Suprapubic skin (tissue), 4 donors: ENCODE measurements around the gene CAMTA1. TPM values are rescaled to one million over a fixed set of nuclear protein-coding genes. Genes with fewer than 3 reads are reported as not detected.

ENCODE experiments used
- DNase-seq, 2 donors: peaks; one replicate each; pipeline ENCODE4 v3.0.0-alpha.2; 2019; ENCODE audit warnings: low spot score in 2 of 2
- H3K27ac ChIP-seq: fragments of 200-600 bp; sonication (generic); one replicate; pipeline ENCODE4 v1.5.1; 2019
- H3K27me3 ChIP-seq: fragments of 200-600 bp; sonication (generic); one replicate; pipeline ENCODE4 v1.5.1; 2019
- H3K36me3 ChIP-seq: fragments of 200-600 bp; sonication (generic); one replicate; pipeline ENCODE4 v1.5.1; 2019
- H3K4me1 ChIP-seq: fragments of 200-600 bp; sonication (generic); one replicate; pipeline ENCODE4 v1.5.1; 2019
- H3K4me3 ChIP-seq: fragments of 200-600 bp; sonication (generic); one replicate; pipeline ENCODE4 v1.5.1; 2019; ENCODE audit warnings: mild to moderate bottlenecking
- H3K9me3 ChIP-seq: fragments of 200-600 bp; sonication (generic); one replicate; pipeline ENCODE4 v1.5.1; 2019
- EP300 ChIP-seq: sonication (generic); formaldehyde crosslinking; IDR thresholded peaks from one replicate; pipeline ENCODE4 v1.6.1; 2017; ENCODE audit warnings: antibody characterized with exemption
- POLR2A ChIP-seq, 2 donors: fragments of 450-650 bp; IDR thresholded peaks; one replicate each; pipeline ENCODE4 v1.6.1; 2017; ENCODE audit warnings: antibody characterized with exemption in 2 of 2, mild to moderate bottlenecking in 2 of 2, moderate library complexity in 2 of 2
- POLR2AphosphoS5 ChIP-seq, 3 donors: sonication (generic); formaldehyde crosslinking; IDR thresholded peaks; one replicate each; pipeline ENCODE4 v1.6.1; 2017; ENCODE audit warnings: antibody characterized with exemption in 3 of 3
- WGBS: methylation state at CpG from one replicate; pipeline ENCODE4 v1.1.5; 2018; 5-methylcytosine and 5-hydroxymethylcytosine counted together
- total RNA-seq, 4 donors: library from RNA; depleted of rRNA; stranded (reverse); fragments of >200 nt; gene quantifications; one replicate each; pipeline ENCODE4 v1.1.0, GENCODE V29; 2016
- TF ChIP-seq, protein P1 (sequence below), 2 donors: fragments of 200-600 bp in 1 of 2; fragments of 450-650 bp in 1 of 2; sonication (generic) in 1 of 2; IDR thresholded peaks; one replicate each; pipeline ENCODE4 v1.5.1; 2016 to 2019; ENCODE audit warnings: antibody characterized with exemption in 2 of 2, mild to moderate bottlenecking in 1 of 2, moderate library complexity in 1 of 2

CAMTA1 gene
- total RNA-seq, 4 donors from 2014 or later = 40.4 to 54.1 (median 46.6) TPM

GRCh38 chr1:6785728-6786505, 663 bp downstream of the CAMTA1 start:
- peaks cover 29% of the 10 kb centered on the region for H3K4me1 ChIP-seq
- H3K27me3 ChIP-seq = no peaks in the 10 kb centered on the region
- TF ChIP-seq POLR2AphosphoS5 (IDR thresholded peaks at IDR 0.05) (no peak), POLR2A (IDR thresholded peaks at IDR 0.05) (no peak), EP300 (no peak)
- TF ChIP-seq, protein P1, sequence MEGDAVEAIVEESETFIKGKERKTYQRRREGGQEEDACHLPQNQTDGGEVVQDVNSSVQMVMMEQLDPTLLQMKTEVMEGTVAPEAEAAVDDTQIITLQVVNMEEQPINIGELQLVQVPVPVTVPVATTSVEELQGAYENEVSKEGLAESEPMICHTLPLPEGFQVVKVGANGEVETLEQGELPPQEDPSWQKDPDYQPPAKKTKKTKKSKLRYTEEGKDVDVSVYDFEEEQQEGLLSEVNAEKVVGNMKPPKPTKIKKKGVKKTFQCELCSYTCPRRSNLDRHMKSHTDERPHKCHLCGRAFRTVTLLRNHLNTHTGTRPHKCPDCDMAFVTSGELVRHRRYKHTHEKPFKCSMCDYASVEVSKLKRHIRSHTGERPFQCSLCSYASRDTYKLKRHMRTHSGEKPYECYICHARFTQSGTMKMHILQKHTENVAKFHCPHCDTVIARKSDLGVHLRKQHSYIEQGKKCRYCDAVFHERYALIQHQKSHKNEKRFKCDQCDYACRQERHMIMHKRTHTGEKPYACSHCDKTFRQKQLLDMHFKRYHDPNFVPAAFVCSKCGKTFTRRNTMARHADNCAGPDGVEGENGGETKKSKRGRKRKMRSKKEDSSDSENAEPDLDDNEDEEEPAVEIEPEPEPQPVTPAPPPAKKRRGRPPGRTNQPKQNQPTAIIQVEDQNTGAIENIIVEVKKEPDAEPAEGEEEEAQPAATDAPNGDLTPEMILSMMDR (IDR thresholded peaks at IDR 0.05) = no peak
- peak overlapping the region; percentile 75 for H3K27ac ChIP-seq
- DNase-seq = peak in 1 of 2 donors; percentile 78
- no peaks in the 10 kb centered on the region for H3K36me3 ChIP-seq
- peak overlapping the region; percentile 91 for H3K4me3 ChIP-seq
- WGBS = 4% methylated on average over 6 of the region's 78 CpGs
- H3K9me3 ChIP-seq = no peaks in the 10 kb centered on the region

DNA sequence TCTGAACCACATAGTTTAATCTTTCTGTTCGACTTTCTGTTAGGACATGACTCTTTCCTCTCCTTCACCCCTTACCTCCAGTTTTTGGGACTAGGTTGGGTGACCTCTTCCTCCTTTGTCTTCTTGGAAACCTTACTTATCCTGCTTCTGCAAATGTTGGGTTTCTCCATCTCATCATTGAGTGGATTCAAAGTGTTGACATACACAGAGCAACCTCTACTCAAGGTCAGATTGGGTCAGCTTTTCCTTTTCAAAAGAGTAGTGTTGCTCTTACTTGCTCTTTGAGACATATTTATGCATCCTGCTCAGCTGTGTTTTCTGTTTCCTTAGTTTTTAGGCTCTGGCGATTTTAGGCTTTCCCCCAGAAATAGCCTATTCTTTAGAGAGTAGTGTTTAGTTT, 3.7 kb downstream of the CAMTA1 start:
- 75% methylated on average over 2 of the region's 2 CpGs for WGBS
- Histone ChIP-seq H3K4me1 (peaks cover 23% of the 10 kb centered on the region), H3K36me3 (peaks cover 3% of the 10 kb centered on the region), H3K4me3 (no peak overlapping the region), H3K27ac (no peak overlapping the region), H3K9me3 (no peaks in the 10 kb centered on the region), H3K27me3 (no peaks in the 10 kb centered on the region)
- DNase-seq = no peak
- no peak for TF ChIP-seq POLR2AphosphoS5 (IDR thresholded peaks at IDR 0.05)
- no peak for TF ChIP-seq EP300
- TF ChIP-seq, protein P1 (IDR thresholded peaks at IDR 0.05) = no peak
- no peak for TF ChIP-seq POLR2A (IDR thresholded peaks at IDR 0.05)

GRCh38 chr1:6790146-6790545, 4.9 kb downstream of the CAMTA1 start:
- 91% methylated on average over 2 of the region's 2 CpGs for WGBS
- no peak for DNase-seq
- H3K27me3 ChIP-seq = no peaks in the 10 kb centered on the region
- TF ChIP-seq EP300 (no peak), POLR2A (IDR thresholded peaks at IDR 0.05) (no peak), POLR2AphosphoS5 (IDR thresholded peaks at IDR 0.05) (no peak)
- TF ChIP-seq, protein P1 (IDR thresholded peaks at IDR 0.05) = no peak
- peaks cover 30% of the 10 kb centered on the region for H3K4me1 ChIP-seq
- no peaks in the 10 kb centered on the region for H3K9me3 ChIP-seq
- H3K36me3 ChIP-seq = peaks cover 3% of the 10 kb centered on the region
- no peak overlapping the region for H3K27ac ChIP-seq
- H3K4me3 ChIP-seq = no peak overlapping the region

DNA sequence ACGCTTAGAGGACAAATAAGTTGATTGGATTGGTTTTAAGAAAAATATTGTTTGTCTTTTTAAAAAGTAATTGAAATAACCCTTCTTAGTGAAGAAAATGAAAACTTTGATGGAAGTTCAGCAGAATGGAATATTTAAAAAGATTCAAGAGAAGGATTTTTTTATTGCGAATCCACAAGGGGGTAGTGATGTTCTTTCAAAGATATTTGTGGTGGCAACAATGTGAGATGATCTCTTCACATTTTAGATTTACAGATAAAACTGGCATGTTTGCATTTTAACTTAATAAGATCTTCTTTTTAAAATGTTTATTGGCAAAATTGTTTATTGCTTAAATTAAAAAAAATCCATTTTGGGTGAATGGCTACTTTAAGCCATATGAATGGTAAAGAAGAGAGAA, 8.9 kb downstream of the CAMTA1 start:
- Histone ChIP-seq H3K27ac (no peak overlapping the region), H3K4me1 (peaks cover 13% of the 10 kb centered on the region), H3K9me3 (no peaks in the 10 kb centered on the region), H3K36me3 (peaks cover 3% of the 10 kb centered on the region), H3K27me3 (no peaks in the 10 kb centered on the region), H3K4me3 (no peak overlapping the region)
- DNase-seq = no peak
- 63% methylated on average over 2 of the region's 2 CpGs for WGBS
- TF ChIP-seq, protein P1 (IDR thresholded peaks at IDR 0.05) = peak; percentile 9 to 18
- no peak for TF ChIP-seq POLR2AphosphoS5 (IDR thresholded peaks at IDR 0.05)
- no peak for TF ChIP-seq EP300
- no peak for TF ChIP-seq POLR2A (IDR thresholded peaks at IDR 0.05)

GRCh38 chr1:6795203-6795602, 9.9 kb downstream of the CAMTA1 start:
- H3K4me1 ChIP-seq = peaks cover 12% of the 10 kb centered on the region
- no peak overlapping the region for H3K27ac ChIP-seq
- H3K4me3 ChIP-seq = no peak overlapping the region
- H3K36me3 ChIP-seq = peaks cover 3% of the 10 kb centered on the region
- TF ChIP-seq, protein P1 (IDR thresholded peaks at IDR 0.05) = no peak
- TF ChIP-seq EP300 (no peak), POLR2A (IDR thresholded peaks at IDR 0.05) (no peak), POLR2AphosphoS5 (IDR thresholded peaks at IDR 0.05) (no peak)
- no peaks in the 10 kb centered on the region for H3K9me3 ChIP-seq
- DNase-seq = no peak
- WGBS = 91% methylated on average over 4 of the region's 4 CpGs
- no peaks in the 10 kb centered on the region for H3K27me3 ChIP-seq
